ENCODE results near the gene JCHAIN. TPM values are rescaled to one million over a fixed set of nuclear protein-coding genes. Genes with fewer than 3 reads are reported as not detected.

Gene JCHAIN
- total RNA-seq (48.5 TPM), polyA plus RNA-seq (34.7 TPM)
- long read RNA-seq, donor 1, partial matches to known transcripts: 0 of 3 reads
- long read RNA-seq, donor 1, other reads (novel, unspliced or antisense): 0 of 3 reads
- long read RNA-seq, donor 2: 0 reads
- long read RNA-seq, donor 3, transcript JCHAIN-201 (4 exons, 1,438 nt): major isoform, 19 of 20 reads
- long read RNA-seq, donor 3, partial matches to known transcripts: 0 of 20 reads
- long read RNA-seq, donor 3, other reads (novel, unspliced or antisense): 0 of 20 reads
- long read RNA-seq, donor 4, transcript JCHAIN-201 (4 exons, 1,438 nt): major isoform, 19 of 21 reads
- long read RNA-seq, donor 4, partial matches to known transcripts: 0 of 21 reads
- long read RNA-seq, donor 4, other reads (novel, unspliced or antisense): 0 of 21 reads
- long read RNA-seq, donor 5, transcript JCHAIN-201 (4 exons, 1,438 nt): major isoform, 35 of 37 reads
- long read RNA-seq, donor 5, partial matches to known transcripts: 0 of 37 reads
- long read RNA-seq, donor 5, other reads (novel, unspliced or antisense): 0 of 37 reads
- long read RNA-seq, donor 6, transcript JCHAIN-201 (4 exons, 1,438 nt): major isoform, 8 of 8 reads
- long read RNA-seq, donor 6, partial matches to known transcripts: 0 of 8 reads
- long read RNA-seq, donor 6, other reads (novel, unspliced or antisense): 0 of 8 reads
- long read RNA-seq, donor 7, transcript JCHAIN-201 (4 exons, 1,438 nt): major isoform, 11 of 12 reads
- long read RNA-seq, donor 7, partial matches to known transcripts: 0 of 12 reads
- long read RNA-seq, donor 7, other reads (novel, unspliced or antisense): 0 of 12 reads
- long read RNA-seq, donor 8, transcript JCHAIN-201 (4 exons, 1,438 nt): major isoform, 6 of 6 reads
- long read RNA-seq, donor 8, partial matches to known transcripts: 0 of 6 reads
- long read RNA-seq, donor 8, other reads (novel, unspliced or antisense): 0 of 6 reads
- long read RNA-seq, donor 9, transcript JCHAIN-201 (4 exons, 1,438 nt): major isoform, 5 of 5 reads
- long read RNA-seq, donor 9, partial matches to known transcripts: 0 of 5 reads
- long read RNA-seq, donor 9, other reads (novel, unspliced or antisense): 0 of 5 reads
- long read RNA-seq, donor 10, transcript JCHAIN-201 (4 exons, 1,438 nt): major isoform, 11 of 11 reads
- long read RNA-seq, donor 10, partial matches to known transcripts: 0 of 11 reads
- long read RNA-seq, donor 10, other reads (novel, unspliced or antisense): 0 of 11 reads

DNA sequence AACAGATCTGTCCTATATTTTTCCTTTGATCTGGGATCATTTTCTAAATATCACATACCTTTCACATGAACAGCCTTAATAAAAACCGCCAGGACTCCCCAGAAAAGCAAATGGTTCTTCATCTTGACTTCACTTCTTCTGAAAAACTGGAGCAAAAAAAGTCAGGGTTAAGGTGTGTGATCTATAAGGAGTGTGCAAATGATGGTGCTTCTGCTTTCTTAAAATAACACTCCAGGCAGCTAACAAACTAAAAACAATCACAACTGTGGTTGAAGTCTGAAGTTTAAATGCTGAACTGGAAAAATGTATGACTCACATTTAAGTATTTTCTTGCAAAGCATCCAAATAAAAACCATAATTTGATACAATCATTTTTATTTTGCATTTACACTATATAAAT is at the start of gene JCHAIN:
Gene JCHAIN (minus strand): TSS at position 140 of the 400 bp plus-strand sequence. CDS start 18 bp downstream, at position 122.
- Histone ChIP-seq H3K27ac (ENCODE audit: low read depth in 1 of 2, low read length in 1 of 2) (peak within 1 kb of the TSS in 1 of 2 donors; percentile 28), H3K36me3 (ENCODE audit: control insufficient read depth in 2 of 2, insufficient read depth in 2 of 2, low read length in 1 of 2) (no peaks in the 10 kb centered on the region), H3K9me3 (ENCODE audit: control insufficient read depth in 2 of 2, insufficient read depth in 1 of 2, low read length in 1 of 2) (no peaks in the 10 kb centered on the region), H3K4me1 (ENCODE audit: control insufficient read depth in 2 of 2, insufficient read depth in 2 of 2, low read length in 2 of 2) (peaks cover 2 to 6% of the 10 kb centered on the region in 2 donors), H3K27me3 (ENCODE audit: control insufficient read depth in 2 of 2, insufficient read depth in 1 of 2, low read length in 1 of 2) (no peaks in the 10 kb centered on the region), H3K4me3 (ENCODE audit: low read length in 2 of 2) (no peak within 1 kb of the TSS)
- peak in 1 of 9 donors; percentile 30 for DNase-seq (ENCODE audit: low read depth in 6 of 9, low spot score in 9 of 9)
- WGBS: 38% methylated on average over 1 of the region's 1 CpG

DNA sequence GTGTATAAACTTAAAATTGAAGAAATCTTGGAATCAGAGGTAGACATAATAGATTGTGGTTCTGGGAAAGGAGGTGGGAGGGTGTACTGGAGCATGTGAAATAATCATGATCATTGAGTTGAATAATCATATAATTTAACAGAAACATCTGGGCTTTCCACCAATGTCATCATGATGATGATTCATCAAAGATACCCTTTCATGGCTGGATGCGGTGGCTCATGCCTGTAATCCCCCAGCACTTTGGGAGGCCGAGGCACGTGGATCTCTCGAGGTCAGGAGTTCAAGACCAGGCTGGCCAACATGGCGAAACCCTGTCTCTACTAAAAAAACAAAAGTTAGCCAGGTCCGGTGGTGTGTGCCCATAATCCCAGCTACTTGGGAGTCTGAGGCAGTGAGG is 48.8 kb upstream of the JCHAIN start:
- no peaks in the 10 kb centered on the region for H3K36me3 ChIP-seq (ENCODE audit: control insufficient read depth in 2 of 2, insufficient read depth in 2 of 2, low read length in 1 of 2)
- no peaks in the 10 kb centered on the region for H3K27me3 ChIP-seq (ENCODE audit: control insufficient read depth in 2 of 2, insufficient read depth in 1 of 2, low read length in 1 of 2)
- H3K9me3 ChIP-seq (ENCODE audit: control insufficient read depth in 2 of 2, insufficient read depth in 1 of 2, low read length in 1 of 2): no peaks in the 10 kb centered on the region
- peaks cover 12 to 25% of the 10 kb centered on the region in 2 donors for H3K4me1 ChIP-seq (ENCODE audit: control insufficient read depth in 2 of 2, insufficient read depth in 2 of 2, low read length in 2 of 2)
- 97% methylated on average over 6 of the region's 6 CpGs for WGBS
- no peak for DNase-seq (ENCODE audit: low read depth in 6 of 9, low spot score in 9 of 9)
- H3K4me3 ChIP-seq (ENCODE audit: low read length in 2 of 2): no peak overlapping the region
- no peak overlapping the region for H3K27ac ChIP-seq (ENCODE audit: low read depth in 1 of 2, low read length in 1 of 2)

DNA sequence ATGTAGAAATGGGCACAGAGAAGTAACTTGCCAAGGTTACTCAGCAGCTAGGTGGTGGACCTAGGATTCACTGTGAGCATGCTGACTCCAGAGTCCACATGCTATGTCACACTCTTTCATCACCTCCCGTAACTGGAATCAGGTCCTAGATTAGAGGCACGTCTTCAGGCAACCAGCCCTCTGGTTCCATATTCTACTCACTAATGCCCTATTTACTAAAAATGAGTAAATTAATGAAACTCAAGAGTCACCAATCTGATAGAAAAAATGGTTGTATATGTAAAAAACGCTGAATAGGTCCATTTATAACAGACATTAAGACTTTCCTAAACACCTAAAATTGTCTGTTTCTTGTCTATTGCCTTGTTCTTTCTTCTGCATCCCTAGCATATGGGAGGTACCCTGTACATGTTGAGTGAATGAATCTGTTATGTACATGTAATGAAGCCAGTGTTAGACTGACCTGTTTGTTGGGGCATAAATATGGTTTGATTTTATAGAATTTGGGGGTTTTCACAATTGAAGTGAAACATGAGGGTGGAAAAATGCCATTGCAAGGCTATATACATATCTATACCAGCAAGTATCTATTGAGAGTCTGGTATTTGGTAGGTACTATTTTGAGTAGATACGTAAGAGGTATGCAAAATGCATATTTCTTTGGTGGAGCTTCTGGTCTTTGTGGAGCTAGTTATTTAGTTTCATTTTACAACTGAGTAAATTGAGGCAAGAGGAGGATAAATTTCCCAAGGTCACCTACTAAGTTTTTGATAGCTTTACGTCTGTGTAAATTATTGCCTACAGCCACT is 48.0 kb upstream of the JCHAIN start:
- no peaks in the 10 kb centered on the region for H3K27me3 ChIP-seq (ENCODE audit: control insufficient read depth in 2 of 2, insufficient read depth in 1 of 2, low read length in 1 of 2)
- no peak overlapping the region for H3K4me3 ChIP-seq (ENCODE audit: low read length in 2 of 2)
- H3K9me3 ChIP-seq (ENCODE audit: control insufficient read depth in 2 of 2, insufficient read depth in 1 of 2, low read length in 1 of 2): no peaks in the 10 kb centered on the region
- H3K4me1 ChIP-seq (ENCODE audit: control insufficient read depth in 2 of 2, insufficient read depth in 2 of 2, low read length in 2 of 2): peaks cover 17 to 32% of the 10 kb centered on the region in 2 donors
- DNase-seq (ENCODE audit: low read depth in 6 of 9, low spot score in 9 of 9): no peak
- peak overlapping the region in 1 of 2 donors; percentile 61 for H3K27ac ChIP-seq (ENCODE audit: low read depth in 1 of 2, low read length in 1 of 2)
- 95% methylated on average over 5 of the region's 5 CpGs for WGBS
- no peaks in the 10 kb centered on the region for H3K36me3 ChIP-seq (ENCODE audit: control insufficient read depth in 2 of 2, insufficient read depth in 2 of 2, low read length in 1 of 2)

DNA sequence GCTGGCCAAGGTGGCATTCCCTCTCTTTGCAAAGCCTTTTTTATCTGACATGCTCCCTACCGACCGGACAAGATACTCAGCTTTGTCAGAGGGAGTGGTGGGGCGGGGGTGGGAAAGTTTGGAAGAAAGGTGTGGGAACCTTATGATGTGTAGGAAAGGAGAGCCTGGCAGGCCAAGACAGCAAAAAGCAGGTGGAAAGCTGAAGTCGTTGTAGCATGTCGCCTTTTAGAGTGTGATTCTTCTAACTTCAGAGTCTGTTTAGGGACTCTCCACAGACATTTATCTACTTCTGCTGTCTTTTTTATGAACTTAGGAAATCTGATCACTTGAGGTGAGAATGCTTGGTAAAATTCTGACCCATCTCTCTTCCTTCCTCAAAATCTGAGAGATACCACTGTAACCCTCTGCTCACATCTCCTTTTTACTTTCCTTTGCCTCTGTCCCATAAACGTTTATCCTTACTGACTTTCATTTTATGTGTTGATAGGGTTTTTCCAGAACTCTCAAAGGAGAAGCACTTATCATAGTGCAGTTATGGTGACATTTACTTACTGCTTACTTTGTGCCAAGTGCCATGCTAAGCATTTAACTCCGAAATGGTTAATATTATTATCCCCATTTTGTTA is 47.3 kb upstream of the JCHAIN start:
- Histone ChIP-seq H3K9me3 (ENCODE audit: control insufficient read depth in 2 of 2, insufficient read depth in 1 of 2, low read length in 1 of 2) (no peaks in the 10 kb centered on the region), H3K27me3 (ENCODE audit: control insufficient read depth in 2 of 2, insufficient read depth in 1 of 2, low read length in 1 of 2) (no peaks in the 10 kb centered on the region), H3K36me3 (ENCODE audit: control insufficient read depth in 2 of 2, insufficient read depth in 2 of 2, low read length in 1 of 2) (no peaks in the 10 kb centered on the region), H3K27ac (ENCODE audit: low read depth in 1 of 2, low read length in 1 of 2) (peak overlapping the region; percentile 1 to 61), H3K4me1 (ENCODE audit: control insufficient read depth in 2 of 2, insufficient read depth in 2 of 2, low read length in 2 of 2) (peaks cover 17 to 37% of the 10 kb centered on the region in 2 donors), H3K4me3 (ENCODE audit: low read length in 2 of 2) (no peak overlapping the region)
- WGBS: 45% methylated on average over 7 of the region's 7 CpGs
- peak in 1 of 9 donors; percentile 48 for DNase-seq (ENCODE audit: low read depth in 6 of 9, low spot score in 9 of 9)

DNA sequence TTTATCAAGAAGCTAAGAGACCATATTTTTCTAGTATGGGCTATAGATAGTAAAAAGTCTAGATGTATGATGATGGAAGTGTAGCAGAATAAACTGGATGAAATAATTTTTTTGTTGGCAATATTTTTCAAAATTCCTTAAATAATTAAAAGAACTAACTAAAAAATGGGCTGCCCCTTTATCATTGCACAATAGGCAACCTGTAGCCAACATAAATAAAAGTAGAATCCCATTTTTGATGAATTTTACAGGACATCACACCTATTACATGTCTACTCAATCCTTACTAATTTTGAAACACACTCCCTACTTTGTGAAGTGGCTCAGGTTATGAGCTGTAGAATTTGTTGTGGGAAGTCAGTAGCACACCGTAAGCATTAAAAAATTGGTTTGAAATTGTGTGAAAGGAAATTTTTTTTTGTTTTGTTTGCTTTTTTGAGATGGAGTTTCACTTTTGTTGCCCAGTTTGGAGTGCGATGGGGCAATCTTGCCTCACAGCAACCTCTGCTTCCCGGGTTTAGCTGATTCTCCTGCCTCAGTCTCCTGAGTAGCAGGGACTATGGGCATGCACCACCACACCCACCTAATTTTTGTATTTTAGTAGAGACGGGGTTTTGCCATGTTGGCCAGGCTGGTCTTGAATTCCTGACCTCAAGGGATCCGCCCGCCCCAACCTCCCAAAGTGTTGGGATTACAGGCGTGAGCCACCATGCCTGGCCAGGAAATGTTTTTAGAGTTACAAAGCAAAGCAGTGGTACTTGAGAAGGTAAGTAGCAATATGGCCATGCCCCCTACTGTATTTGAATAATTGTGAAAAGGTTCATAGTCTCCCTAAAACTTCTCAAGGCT is 46.5 kb upstream of the JCHAIN start:
- WGBS: 89% methylated on average over 7 of the region's 7 CpGs
- peaks cover 17 to 42% of the 10 kb centered on the region in 2 donors for H3K4me1 ChIP-seq (ENCODE audit: control insufficient read depth in 2 of 2, insufficient read depth in 2 of 2, low read length in 2 of 2)
- H3K27ac ChIP-seq (ENCODE audit: low read depth in 1 of 2, low read length in 1 of 2): peak overlapping the region; percentile 1 to 61
- no peak overlapping the region for H3K4me3 ChIP-seq (ENCODE audit: low read length in 2 of 2)
- DNase-seq (ENCODE audit: low read depth in 6 of 9, low spot score in 9 of 9): no peak
- no peaks in the 10 kb centered on the region for H3K27me3 ChIP-seq (ENCODE audit: control insufficient read depth in 2 of 2, insufficient read depth in 1 of 2, low read length in 1 of 2)
- H3K36me3 ChIP-seq (ENCODE audit: control insufficient read depth in 2 of 2, insufficient read depth in 2 of 2, low read length in 1 of 2): no peaks in the 10 kb centered on the region
- H3K9me3 ChIP-seq (ENCODE audit: control insufficient read depth in 2 of 2, insufficient read depth in 1 of 2, low read length in 1 of 2): no peaks in the 10 kb centered on the region

DNA sequence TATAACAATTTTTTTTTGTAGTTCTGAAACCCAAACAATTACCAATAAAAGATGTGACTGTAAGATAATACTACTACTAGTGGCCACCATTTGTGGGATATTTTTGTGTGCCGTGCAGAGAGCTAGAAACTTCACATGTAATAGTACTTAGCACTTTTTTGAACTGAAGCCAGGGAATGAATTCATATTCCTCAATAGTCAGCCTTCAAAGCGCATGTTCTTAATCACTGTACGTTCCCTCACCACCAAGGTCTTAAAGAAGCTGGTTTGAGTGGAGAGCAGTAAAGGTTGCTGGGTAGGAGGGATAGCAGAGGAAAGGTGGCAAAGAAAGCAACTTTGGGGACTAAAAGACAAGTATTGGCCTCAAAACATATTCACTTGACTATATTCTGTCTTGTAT is 45.8 kb upstream of the JCHAIN start:
- WGBS: 79% methylated on average over 3 of the region's 3 CpGs
- no peaks in the 10 kb centered on the region for H3K36me3 ChIP-seq (ENCODE audit: control insufficient read depth in 2 of 2, insufficient read depth in 2 of 2, low read length in 1 of 2)
- no peak overlapping the region for H3K4me3 ChIP-seq (ENCODE audit: low read length in 2 of 2)
- H3K4me1 ChIP-seq (ENCODE audit: control insufficient read depth in 2 of 2, insufficient read depth in 2 of 2, low read length in 2 of 2): peaks cover 19 to 47% of the 10 kb centered on the region in 2 donors
- no peak for DNase-seq (ENCODE audit: low read depth in 6 of 9, low spot score in 9 of 9)
- H3K27me3 ChIP-seq (ENCODE audit: control insufficient read depth in 2 of 2, insufficient read depth in 1 of 2, low read length in 1 of 2): no peaks in the 10 kb centered on the region
- H3K27ac ChIP-seq (ENCODE audit: low read depth in 1 of 2, low read length in 1 of 2): peak overlapping the region in 1 of 2 donors; percentile 33
- H3K9me3 ChIP-seq (ENCODE audit: control insufficient read depth in 2 of 2, insufficient read depth in 1 of 2, low read length in 1 of 2): no peaks in the 10 kb centered on the region

DNA sequence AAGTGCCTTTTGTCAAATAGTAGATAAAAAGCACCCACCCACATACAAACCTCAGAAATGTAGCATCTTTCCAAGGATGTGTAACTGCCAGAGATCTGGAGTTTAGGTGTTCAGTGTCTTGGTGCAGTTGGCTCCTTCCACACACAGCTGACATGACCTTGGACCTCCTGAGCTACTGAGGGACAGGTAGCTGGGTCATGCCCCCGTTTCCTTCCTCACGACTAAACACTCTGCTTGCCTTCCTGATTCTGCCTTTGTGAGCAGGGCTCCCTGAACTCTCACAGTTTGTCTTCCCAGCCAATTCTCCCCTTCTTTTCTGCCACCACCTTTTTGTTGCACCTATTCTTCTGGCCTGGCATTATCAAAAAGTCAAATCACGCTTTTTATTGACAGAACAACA is 45.3 kb upstream of the JCHAIN start:
- WGBS: 35% methylated on average over 3 of the region's 3 CpGs

More for the DNA sequence above, 45.3 kb upstream of the JCHAIN start:
- Histone ChIP-seq H3K27me3 (ENCODE audit: control insufficient read depth in 2 of 2, insufficient read depth in 1 of 2, low read length in 1 of 2) (no peaks in the 10 kb centered on the region), H3K36me3 (ENCODE audit: control insufficient read depth in 2 of 2, insufficient read depth in 2 of 2, low read length in 1 of 2) (no peaks in the 10 kb centered on the region), H3K4me3 (ENCODE audit: low read length in 2 of 2) (no peak overlapping the region), H3K4me1 (ENCODE audit: control insufficient read depth in 2 of 2, insufficient read depth in 2 of 2, low read length in 2 of 2) (peaks cover 22 to 49% of the 10 kb centered on the region in 2 donors), H3K27ac (ENCODE audit: low read depth in 1 of 2, low read length in 1 of 2) (peak overlapping the region in 1 of 2 donors; percentile 60), H3K9me3 (ENCODE audit: control insufficient read depth in 2 of 2, insufficient read depth in 1 of 2, low read length in 1 of 2) (no peaks in the 10 kb centered on the region)
- peak in 2 of 9 donors; percentile 33 to 50 for DNase-seq (ENCODE audit: low read depth in 6 of 9, low spot score in 9 of 9)
